Measurements from ENCODE around the gene SPIN4.
"Not testable (repeated sequence)": the region's sequence is repeated elsewhere in the genome, so short reads cannot be mapped to it uniquely, and the experiment has no call there.

Gene SPIN4

DNA sequence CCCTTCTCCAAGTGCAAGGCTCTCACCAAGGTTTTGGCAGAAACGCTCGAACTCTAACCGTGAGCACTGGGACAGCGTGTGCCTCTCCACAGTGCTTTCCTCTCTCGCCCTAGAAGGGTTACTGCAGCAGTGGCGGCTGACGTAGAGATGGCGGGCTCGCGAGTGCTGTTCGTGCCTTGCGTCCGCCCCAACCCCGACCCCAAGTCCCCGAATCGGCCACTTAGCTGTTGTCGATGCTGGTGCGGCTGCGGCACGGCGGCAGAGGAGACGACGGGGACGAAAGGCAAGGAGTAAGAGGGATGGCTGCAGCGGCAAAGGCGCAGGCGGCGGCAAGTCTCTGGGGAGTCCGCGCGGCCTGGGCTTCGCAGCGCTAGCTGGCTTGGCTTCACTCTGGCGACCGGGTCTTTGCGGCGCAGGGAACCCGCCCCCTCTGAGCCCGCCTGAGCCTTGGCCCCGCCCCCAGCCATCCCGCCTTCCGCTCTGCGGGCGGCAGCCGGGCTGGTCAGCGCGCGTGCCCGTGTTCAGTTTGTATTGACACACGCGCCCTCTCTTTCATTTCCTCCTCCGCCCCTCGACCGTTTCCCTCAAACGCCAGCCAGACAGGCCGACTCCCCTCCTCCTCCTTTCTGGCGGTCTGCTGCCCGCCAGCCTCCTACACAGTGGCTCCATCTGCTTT, at the start of gene SPIN4:
Gene SPIN4 (minus strand): TSS at position 392 of the 676 bp plus-strand sequence. CDS start 513 bp downstream, outside the sequence.
- DNase-seq (ENCODE audit: low read depth, low spot score) = no peak
- H3K4me3 ChIP-seq = peak within 1 kb of the TSS; percentile 81
- no peak within 1 kb of the TSS; the same call in 1 of the 2 replicates for H3K27ac ChIP-seq
- H3K9ac ChIP-seq (ENCODE audit: insufficient read length) = peak within 1 kb of the TSS; percentile 63
- no peaks in the 10 kb centered on the region for H3K9me3 ChIP-seq (ENCODE audit: low read depth, low read length)
- no peak for TF ChIP-seq EZH2 (IDR thresholded peaks at IDR 0.05)
- no peak for TF ChIP-seq FOXP2 (optimal IDR thresholded peaks at IDR 0.05; ENCODE audit: control extremely low read depth, extremely low read length, insufficient read depth)
- peak; percentile 65; the same call in 1 of the 2 replicates for TF ChIP-seq POLR2AphosphoS5 (IDR thresholded peaks at IDR 0.05; ENCODE audit: borderline replicate concordance, low read depth, low read length)
- no peaks in the 10 kb centered on the region for H3K36me3 ChIP-seq (ENCODE audit: insufficient read depth, low read length)

DNA sequence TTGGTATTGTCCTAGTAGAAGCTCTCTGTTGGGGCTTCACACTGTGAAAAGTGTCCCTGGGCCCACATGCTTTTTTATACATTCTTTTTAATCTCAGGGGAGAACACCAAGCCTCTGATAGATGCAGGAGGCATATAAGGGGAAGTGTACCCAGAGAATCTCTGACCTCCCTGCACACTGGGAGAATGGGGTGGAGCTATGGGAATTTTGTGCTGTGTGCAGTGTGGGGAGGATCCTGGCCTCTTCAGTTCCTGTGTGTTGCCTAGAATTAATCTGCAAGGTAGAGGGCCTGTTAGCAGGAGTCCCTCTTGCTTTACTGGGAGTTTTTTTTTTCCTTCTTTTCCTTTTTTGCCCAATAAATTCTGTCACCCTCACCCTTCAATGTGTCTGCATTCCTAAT, 49.2 kb upstream of the SPIN4 start:
- DNase-seq (ENCODE audit: low read depth, low spot score) = no peak
- H3K4me3 ChIP-seq = no peak overlapping the region
- no peaks in the 10 kb centered on the region for H3K9me3 ChIP-seq (ENCODE audit: low read depth, low read length)
- TF ChIP-seq POLR2AphosphoS5 (IDR thresholded peaks at IDR 0.05; ENCODE audit: borderline replicate concordance, low read depth, low read length) (no peak), EZH2 (IDR thresholded peaks at IDR 0.05) (no peak), FOXP2 (optimal IDR thresholded peaks at IDR 0.05; ENCODE audit: control extremely low read depth, extremely low read length, insufficient read depth) (no peak)
- no peak overlapping the region for H3K9ac ChIP-seq (ENCODE audit: insufficient read length)
- H3K36me3 ChIP-seq (ENCODE audit: insufficient read depth, low read length) = no peaks in the 10 kb centered on the region
- no peak overlapping the region for H3K27ac ChIP-seq

DNA sequence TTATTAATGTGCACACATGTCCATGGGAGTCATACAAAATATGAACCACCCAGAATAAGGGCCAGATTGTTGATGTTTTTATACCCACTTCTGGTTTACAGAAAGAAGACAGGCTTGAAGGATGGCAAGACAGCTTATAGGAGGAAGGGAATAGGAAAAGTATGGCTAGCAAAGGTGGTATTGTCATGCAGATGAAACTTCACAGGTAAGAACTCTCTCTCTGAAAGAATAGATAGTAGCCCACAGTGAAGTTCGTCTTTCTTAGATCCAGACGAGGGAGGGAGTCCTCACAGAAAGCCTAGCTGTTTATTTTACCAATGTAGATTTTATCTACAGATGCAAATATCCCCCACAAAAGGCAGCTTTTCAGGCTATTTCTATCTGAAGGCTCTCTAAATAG, 43.7 kb upstream of the SPIN4 start:
- no peak for DNase-seq (ENCODE audit: low read depth, low spot score)
- no peak overlapping the region for H3K27ac ChIP-seq
- no peaks in the 10 kb centered on the region for H3K9me3 ChIP-seq (ENCODE audit: low read depth, low read length)
- TF ChIP-seq EZH2 (IDR thresholded peaks at IDR 0.05) = no peak
- no peak for TF ChIP-seq FOXP2 (optimal IDR thresholded peaks at IDR 0.05; ENCODE audit: control extremely low read depth, extremely low read length, insufficient read depth)
- no peak for TF ChIP-seq POLR2AphosphoS5 (IDR thresholded peaks at IDR 0.05; ENCODE audit: borderline replicate concordance, low read depth, low read length)
- H3K9ac ChIP-seq (ENCODE audit: insufficient read length) = no peak overlapping the region
- H3K36me3 ChIP-seq (ENCODE audit: insufficient read depth, low read length) = no peaks in the 10 kb centered on the region
- H3K4me3 ChIP-seq = no peak overlapping the region

DNA sequence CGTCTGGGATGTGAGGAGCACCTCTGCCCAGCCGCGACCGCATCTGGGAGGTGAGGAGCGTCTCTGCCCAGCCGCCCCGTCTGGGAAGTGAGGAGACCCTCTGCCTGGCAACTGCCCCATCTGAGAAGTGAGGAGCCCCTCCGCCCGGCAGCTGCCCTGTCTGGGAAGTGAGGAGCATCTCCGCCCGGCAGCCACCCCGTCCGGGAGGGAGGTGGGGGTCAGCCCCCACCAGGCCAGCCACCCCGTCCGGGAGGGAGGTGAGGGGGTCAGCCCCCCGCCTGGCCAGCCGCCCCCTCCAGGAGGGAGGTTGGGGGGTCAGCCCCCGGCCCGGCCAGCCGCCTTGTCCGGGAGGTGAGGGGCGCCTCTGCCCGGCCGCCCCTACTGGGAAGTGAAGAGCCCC, 42.0 kb upstream of the SPIN4 start:
- H3K36me3 ChIP-seq (ENCODE audit: insufficient read depth, low read length); DNase-seq (ENCODE audit: low read depth, low spot score); H3K9ac ChIP-seq (ENCODE audit: insufficient read length): not testable (repeated sequence)

DNA sequence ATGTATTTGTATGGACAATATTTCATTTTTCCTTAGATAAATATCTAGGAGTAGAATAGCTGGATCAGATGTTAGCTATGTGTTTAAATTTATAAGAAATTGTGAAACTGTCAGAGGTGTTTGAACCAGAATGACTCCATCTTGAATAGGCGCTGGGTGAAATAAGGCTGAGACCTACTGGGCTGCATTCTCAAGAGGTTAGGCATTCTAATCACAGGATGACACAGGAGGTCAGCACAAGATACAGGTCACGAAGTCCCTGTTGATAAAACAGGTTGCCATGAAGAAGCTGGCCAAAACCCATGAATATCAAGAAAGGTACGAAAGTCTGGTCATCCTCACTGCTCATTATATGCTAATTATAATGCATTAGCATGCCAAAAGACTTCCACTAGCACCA, 36.3 kb upstream of the SPIN4 start:
- Histone ChIP-seq H3K9me3 (ENCODE audit: low read depth, low read length) (no peaks in the 10 kb centered on the region), H3K4me3 (no peak overlapping the region), H3K9ac (ENCODE audit: insufficient read length) (no peak overlapping the region), H3K36me3 (ENCODE audit: insufficient read depth, low read length) (no peaks in the 10 kb centered on the region), H3K27ac (no peak overlapping the region)
- no peak for TF ChIP-seq EZH2 (IDR thresholded peaks at IDR 0.05)
- no peak for TF ChIP-seq FOXP2 (optimal IDR thresholded peaks at IDR 0.05; ENCODE audit: control extremely low read depth, extremely low read length, insufficient read depth)
- TF ChIP-seq POLR2AphosphoS5 (IDR thresholded peaks at IDR 0.05; ENCODE audit: borderline replicate concordance, low read depth, low read length) = no peak
- no peak for DNase-seq (ENCODE audit: low read depth, low spot score)

More for the DNA sequence above, 42.0 kb upstream of the SPIN4 start:
- not testable (repeated sequence) for H3K4me3 ChIP-seq; H3K27ac ChIP-seq; H3K9me3 ChIP-seq (ENCODE audit: low read depth, low read length)

DNA sequence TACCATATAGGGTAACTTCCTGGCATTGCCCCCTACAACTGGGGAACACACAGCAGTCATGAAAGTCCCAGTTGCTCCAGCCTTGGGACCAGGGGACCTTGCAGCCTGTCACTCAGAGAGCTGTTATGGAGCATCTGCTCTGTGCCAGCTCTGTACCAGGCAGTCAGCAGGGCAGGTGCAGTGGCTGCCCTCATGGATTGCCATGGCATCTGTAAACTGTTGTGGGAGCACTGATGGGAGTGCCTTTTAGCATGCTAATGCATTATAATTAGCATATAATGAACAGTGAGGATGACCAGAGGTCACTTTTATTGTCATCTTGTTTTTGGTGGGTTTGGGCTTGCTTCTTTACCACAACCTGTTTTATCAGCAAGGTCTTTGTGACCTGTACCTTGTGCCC, 33.1 kb upstream of the SPIN4 start:
- H3K27ac ChIP-seq; DNase-seq (ENCODE audit: low read depth, low spot score); H3K9me3 ChIP-seq (ENCODE audit: low read depth, low read length); H3K4me3 ChIP-seq; H3K9ac ChIP-seq (ENCODE audit: insufficient read length); H3K36me3 ChIP-seq (ENCODE audit: insufficient read depth, low read length): not testable (repeated sequence)

DNA sequence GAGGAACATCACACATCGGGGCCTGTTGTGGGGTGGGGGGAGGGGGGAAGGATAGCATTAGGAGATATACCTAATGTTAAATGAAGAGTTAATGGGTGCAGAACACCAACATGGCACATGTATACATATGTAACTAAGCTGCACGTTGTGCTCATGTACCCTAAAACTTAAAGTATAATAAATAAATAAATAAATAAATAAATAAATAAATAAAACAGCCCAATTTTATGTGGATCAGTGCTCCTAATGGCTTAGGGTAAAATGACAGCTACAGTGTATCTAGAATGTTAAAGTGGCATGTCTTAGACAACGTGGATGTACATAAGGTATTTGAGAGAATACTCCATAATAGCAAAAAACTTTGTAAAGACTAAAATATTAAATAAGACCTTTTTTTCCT, 21.9 kb upstream of the SPIN4 start:
- H3K9me3 ChIP-seq (ENCODE audit: low read depth, low read length); H3K27ac ChIP-seq; H3K4me3 ChIP-seq; DNase-seq (ENCODE audit: low read depth, low spot score); H3K36me3 ChIP-seq (ENCODE audit: insufficient read depth, low read length); H3K9ac ChIP-seq (ENCODE audit: insufficient read length): not testable (repeated sequence)

DNA sequence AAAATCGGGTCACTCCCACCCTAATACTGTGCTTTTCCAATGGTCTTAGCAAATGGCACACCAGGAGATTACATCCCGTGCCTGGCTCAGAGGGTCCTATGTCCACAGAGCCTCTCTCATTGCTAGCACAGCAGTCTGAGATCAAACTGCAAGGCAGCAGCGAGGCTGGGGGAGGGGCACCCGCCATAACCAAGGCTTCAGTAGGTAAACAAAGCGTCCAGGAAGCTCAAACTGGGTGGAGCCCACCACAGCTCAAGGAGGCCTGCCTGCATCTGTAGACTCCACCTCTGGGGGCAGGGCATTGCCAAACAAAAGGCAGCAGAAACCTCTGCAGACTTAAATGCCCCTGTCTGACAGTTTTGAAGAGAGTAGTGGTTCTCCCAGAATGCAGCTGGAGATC, 16.6 kb upstream of the SPIN4 start:
- not testable (repeated sequence) for H3K27ac ChIP-seq; H3K9me3 ChIP-seq (ENCODE audit: low read depth, low read length); H3K9ac ChIP-seq (ENCODE audit: insufficient read length); H3K36me3 ChIP-seq (ENCODE audit: insufficient read depth, low read length); DNase-seq (ENCODE audit: low read depth, low spot score); H3K4me3 ChIP-seq

DNA sequence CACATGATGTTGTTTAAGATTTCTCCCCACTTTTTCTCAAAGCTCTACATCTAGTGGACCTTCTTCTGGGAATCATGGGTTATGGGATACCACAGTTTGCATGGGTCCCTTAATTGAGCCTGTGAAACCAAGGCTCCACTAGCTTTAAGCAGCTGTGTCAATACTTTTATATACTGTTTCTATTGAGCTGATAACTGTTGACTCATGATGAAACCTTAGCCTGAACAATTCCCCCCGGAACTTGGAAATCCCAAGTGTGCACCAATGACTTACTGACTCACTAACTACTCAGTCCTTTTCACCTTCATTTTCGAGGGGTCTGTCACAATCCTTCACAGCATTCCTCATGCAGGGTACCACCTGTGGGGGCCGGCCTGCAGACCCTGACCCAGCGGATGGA, 12.7 kb upstream of the SPIN4 start:
- Histone ChIP-seq H3K36me3 (ENCODE audit: insufficient read depth, low read length) (no peaks in the 10 kb centered on the region), H3K9me3 (ENCODE audit: low read depth, low read length) (no peaks in the 10 kb centered on the region), H3K27ac (no peak overlapping the region), H3K4me3 (no peak overlapping the region), H3K9ac (ENCODE audit: insufficient read length) (no peak overlapping the region)
- TF ChIP-seq EZH2 (IDR thresholded peaks at IDR 0.05) (no peak), POLR2AphosphoS5 (IDR thresholded peaks at IDR 0.05; ENCODE audit: borderline replicate concordance, low read depth, low read length) (no peak), FOXP2 (optimal IDR thresholded peaks at IDR 0.05; ENCODE audit: control extremely low read depth, extremely low read length, insufficient read depth) (no peak)
- DNase-seq (ENCODE audit: low read depth, low spot score) = no peak
